Thyroid gland (tissue), 4 donors: ENCODE results near the gene PCBP3. TPM values are rescaled to one million over a fixed set of nuclear protein-coding genes. Genes with fewer than 3 reads are reported as not detected.

Experiments used
- DNase-seq, 2 donors: peaks; one replicate each; pipeline ENCODE4 v3.0.0-alpha.2; 2019
- H3K27ac ChIP-seq, 3 donors: fragments of 200-600 bp; sonication (generic); 1 replicate in 2 of 3; 2 replicates in 1 of 3; pipeline ENCODE4 v1.5.1; 2016 to 2019; ENCODE audit warnings: mild to moderate bottlenecking in 1 of 3, moderate library complexity in 1 of 3
- H3K27me3 ChIP-seq: fragments of 200-600 bp; sonication (generic); one replicate; pipeline ENCODE4 v1.5.1; 2019
- H3K36me3 ChIP-seq, 2 donors: fragments of 200-600 bp; sonication (generic); one replicate each; pipeline ENCODE4 v1.5.1; 2016 to 2019
- H3K4me1 ChIP-seq, 2 donors: fragments of 200-600 bp; sonication (generic); one replicate each; pipeline ENCODE4 v1.5.1; 2017 to 2019
- H3K4me3 ChIP-seq, 3 donors: fragments of 200-600 bp; sonication (generic); replicated peaks in 1 of 3; 1 replicate in 2 of 3; 2 replicates in 1 of 3; pipeline ENCODE4 v1.5.1; 2016; ENCODE audit warnings: mild to moderate bottlenecking in 1 of 3
- H3K9me3 ChIP-seq: fragments of 200-600 bp; sonication (generic); one replicate; pipeline ENCODE4 v1.5.1; 2017
- CTCF ChIP-seq, 6 experiments: fragments of 200-600 bp in 3 of 6; fragments of 450-650 bp in 3 of 6; sonication (generic) in 3 of 6; IDR thresholded peaks; one replicate each; pipeline ENCODE4 v1.5.1; 2016 to 2019; ENCODE audit warnings: antibody characterized with exemption in 6 of 6, mild to moderate bottlenecking in 2 of 6, inconsistent platforms in 1 of 6, moderate library complexity in 1 of 6
- POLR2A ChIP-seq, 2 donors: fragments of 450-650 bp; IDR thresholded peaks; one replicate each; pipeline ENCODE4 v1.6.1; 2017; ENCODE audit warnings: antibody characterized with exemption in 2 of 2, mild to moderate bottlenecking in 2 of 2, moderate library complexity in 1 of 2
- WGBS, 2 donors: methylation state at CpG; one replicate each; pipeline ENCODE4 v1.1.5; 2017; 5-methylcytosine and 5-hydroxymethylcytosine counted together
- intact Hi-C: fragments of 100-400 bp; cut with DNase I; formaldehyde crosslinking; loops from one replicate; pipeline ENCODE4 v1.15.1; 2023
- total RNA-seq, 4 donors: library from RNA; depleted of rRNA; stranded (reverse); fragments of >200 nt; gene quantifications; one replicate each; pipeline ENCODE4 v1.2.3, GENCODE V29; 2016

The PCBP3 gene
- total RNA-seq, 4 donors from 2014 or later, result 0.33 to 0.98 (median 0.54) TPM; not detected in 1

- no peak for TF ChIP-seq POLR2A (IDR thresholded peaks at IDR 0.05)
- TF ChIP-seq CTCF (IDR thresholded peaks at IDR 0.05), result no peak
- Histone ChIP-seq H3K4me1 (no peaks in the 10 kb centered on the region), H3K36me3 (no peaks in the 10 kb centered on the region), H3K4me3 (no peak overlapping the region), H3K9me3 (no peaks in the 10 kb centered on the region), H3K27ac (no peak overlapping the region), H3K27me3 (no peaks in the 10 kb centered on the region)
- intact Hi-C loops, result no loop called here
- DNase-seq, result no peak
- WGBS, 2 donors, result 88 to 89% methylated on average over 19 of the region's 19 CpGs
These were observed 210.3 kb downstream of the PCBP3 start for GRCh38 chr21:45853703-45854342.

- TF ChIP-seq POLR2A (IDR thresholded peaks at IDR 0.05), result no peak
- no peak overlapping the region for H3K4me3 ChIP-seq
- no peaks in the 10 kb centered on the region for H3K27me3 ChIP-seq
- WGBS, 2 donors, result 29 to 43% methylated on average over 7 to 11 of the region's 12 CpGs
- H3K27ac ChIP-seq, result no peak overlapping the region
- H3K36me3 ChIP-seq, result no peaks in the 10 kb centered on the region
- H3K4me1 ChIP-seq, result no peaks in the 10 kb centered on the region
- H3K9me3 ChIP-seq, result no peaks in the 10 kb centered on the region
- intact Hi-C loops, result no loop called here
- no peak for DNase-seq
These were observed 211.2 kb downstream of the PCBP3 start for GRCh38 chr21:45854690-45855247.

GRCh38 chr21:45855248-45855811, 211.8 kb downstream of the PCBP3 start:
- no peak for TF ChIP-seq CTCF (IDR thresholded peaks at IDR 0.05)
- TF ChIP-seq POLR2A (IDR thresholded peaks at IDR 0.05), result no peak
- DNase-seq, result no peak
- 86 to 87% methylated on average over 12 to 17 of the region's 18 CpGs for WGBS, 2 donors

GRCh38 chr21:45856442-45856841, 212.9 kb downstream of the PCBP3 start:
- TF ChIP-seq POLR2A (IDR thresholded peaks at IDR 0.05) (no peak), CTCF (IDR thresholded peaks at IDR 0.05) (no peak)
- H3K4me1 ChIP-seq, result no peaks in the 10 kb centered on the region
- no peaks in the 10 kb centered on the region for H3K27me3 ChIP-seq
- H3K4me3 ChIP-seq, result no peak overlapping the region
- H3K27ac ChIP-seq, result no peak overlapping the region
- intact Hi-C loops, result no loop called here
- H3K36me3 ChIP-seq, result no peaks in the 10 kb centered on the region
- WGBS, 2 donors, result 87 to 95% methylated on average over 9 to 13 of the region's 13 CpGs
- no peak for DNase-seq
- no peaks in the 10 kb centered on the region for H3K9me3 ChIP-seq

More at GRCh38 chr21:45855248-45855811, 211.8 kb downstream of the PCBP3 start:
- Histone ChIP-seq H3K36me3 (no peaks in the 10 kb centered on the region), H3K9me3 (no peaks in the 10 kb centered on the region), H3K27me3 (no peaks in the 10 kb centered on the region), H3K27ac (no peak overlapping the region), H3K4me1 (no peaks in the 10 kb centered on the region), H3K4me3 (no peak overlapping the region)
- intact Hi-C loops, result no loop called here

- Histone ChIP-seq H3K36me3 (no peaks in the 10 kb centered on the region), H3K27me3 (no peaks in the 10 kb centered on the region), H3K4me3 (no peak overlapping the region), H3K27ac (no peak overlapping the region), H3K4me1 (no peaks in the 10 kb centered on the region), H3K9me3 (no peaks in the 10 kb centered on the region)
- intact Hi-C loops, result no loop called here
- no peak for TF ChIP-seq CTCF (IDR thresholded peaks at IDR 0.05)
- no peak for TF ChIP-seq POLR2A (IDR thresholded peaks at IDR 0.05)
- DNase-seq, result no peak
- 82 to 87% methylated on average over 3 of the region's 3 CpGs for WGBS, 2 donors
These were observed 213.4 kb downstream of the PCBP3 start for GRCh38 chr21:45856906-45857305.
